Cerebellar cortex (tissue), 1 donor: Measurements from ENCODE around the gene LIN52.

Experiments used
- DNase-seq: peaks from one replicate; pipeline ENCODE4 v3.0.0-alpha.2; 2015; ENCODE audit warnings: low spot score

The LIN52 gene

DNA sequence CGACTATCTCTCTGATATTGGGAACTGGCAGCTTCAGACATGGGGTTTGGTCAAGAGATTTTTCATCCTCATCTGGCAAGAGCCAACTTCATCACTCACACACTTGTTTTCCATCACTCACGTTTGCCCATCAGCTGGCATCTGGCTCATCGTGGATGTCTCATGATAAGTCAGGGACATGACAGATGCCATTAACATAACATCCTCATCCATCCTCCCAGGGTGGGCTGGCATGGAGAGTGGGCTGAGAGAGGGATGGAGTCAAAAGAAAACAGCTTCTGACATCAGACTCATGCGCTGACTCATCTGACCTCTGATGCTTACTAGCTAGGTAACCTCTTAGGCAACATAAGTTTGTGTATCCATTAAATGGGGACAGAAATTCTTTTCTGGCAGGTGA lies 152.7 kb downstream of the LIN52 start:
- DNase-seq = no peak

DNA sequence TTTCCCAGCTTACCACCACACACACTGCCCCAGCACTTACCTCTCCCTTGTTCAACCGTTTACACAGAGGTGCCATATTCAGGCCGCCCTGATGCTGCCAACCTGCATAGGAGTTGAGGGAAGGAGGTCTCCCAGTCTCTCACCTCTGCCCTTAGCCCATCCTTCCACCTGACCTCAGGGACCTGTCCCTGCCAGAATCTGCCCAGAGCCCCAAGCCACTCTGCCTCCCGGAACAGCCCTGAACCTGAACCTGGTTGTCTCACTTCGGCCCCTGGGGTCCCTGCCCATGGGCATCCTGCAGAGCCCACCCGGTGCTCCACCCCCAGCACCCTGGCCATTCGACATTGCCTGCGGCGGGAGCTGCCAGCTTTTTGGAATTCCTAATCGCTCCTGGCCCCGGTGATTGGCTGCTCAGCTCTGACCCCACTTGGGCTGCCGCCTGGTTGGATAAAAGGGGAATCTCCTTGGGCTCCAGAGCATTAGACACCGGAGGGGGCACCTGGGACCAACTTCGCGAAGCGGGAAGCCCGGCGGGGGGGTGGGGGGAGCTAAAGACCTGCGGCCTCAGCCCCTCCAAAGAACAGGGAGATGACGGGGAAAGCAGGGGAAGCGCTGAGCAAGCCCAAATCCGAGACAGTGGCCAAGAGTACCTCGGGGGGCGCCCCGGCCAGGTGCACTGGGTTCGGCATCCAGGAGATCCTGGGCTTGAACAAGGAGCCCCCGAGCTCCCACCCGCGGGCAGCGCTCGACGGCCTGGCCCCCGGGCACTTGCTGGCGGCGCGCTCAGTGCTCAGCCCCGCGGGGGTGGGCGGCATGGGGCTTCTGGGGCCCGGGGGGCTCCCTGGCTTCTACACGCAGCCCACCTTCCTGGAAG lies 154.5 kb downstream of the LIN52 start, which contains the start of gene VSX2:
Gene VSX2 (plus strand): TSS at position 476 of the 874 bp plus-strand sequence. CDS start 113 bp downstream, at position 589.
- no peak for DNase-seq

DNA sequence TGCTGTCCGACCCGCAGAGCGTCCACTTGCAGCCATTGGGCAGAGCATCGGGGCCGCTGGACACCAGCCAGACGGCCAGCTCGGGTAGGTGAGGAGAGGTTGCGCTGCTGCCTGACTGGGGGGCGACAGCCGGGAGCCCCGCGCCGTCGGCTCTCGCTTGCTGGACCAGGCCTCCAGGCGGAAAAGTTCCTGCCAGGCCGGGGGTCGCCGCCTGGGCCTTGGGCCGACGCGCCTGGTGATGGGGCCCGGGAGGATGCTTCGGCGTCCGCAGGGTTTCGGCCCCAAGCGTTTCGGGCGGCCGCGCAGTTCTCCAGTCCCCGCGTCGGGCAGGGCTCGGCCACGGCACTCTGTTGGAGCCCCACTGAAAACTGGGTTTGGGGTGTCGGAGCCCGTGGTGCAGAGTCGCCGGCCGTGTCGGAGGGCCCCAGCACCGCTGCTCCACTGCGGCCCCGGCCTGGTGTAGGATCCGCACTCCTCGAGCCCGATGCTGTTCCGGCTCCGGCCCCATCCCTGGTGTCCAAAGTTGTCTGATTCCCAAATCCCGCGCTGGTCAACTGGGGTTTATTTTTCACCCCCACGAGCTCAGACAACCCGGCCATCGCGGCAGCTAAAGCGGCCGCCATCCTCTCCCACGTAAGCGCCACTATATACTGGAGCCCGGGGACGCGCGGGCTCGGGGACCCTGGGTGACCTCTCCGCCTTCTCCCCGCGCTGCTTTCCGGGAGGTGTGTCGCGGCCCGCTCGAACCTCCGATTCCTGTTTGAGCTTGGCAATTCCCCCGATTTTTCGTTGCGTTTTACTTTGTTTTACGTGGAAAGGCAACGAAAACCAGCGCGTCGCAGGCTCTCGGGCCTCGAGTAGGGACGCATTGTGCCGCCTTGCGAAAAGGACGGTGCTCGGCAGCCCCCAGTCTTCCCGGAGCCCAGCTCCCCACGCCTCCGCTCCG lies 155.4 kb downstream of the LIN52 start:
- DNase-seq = no peak

DNA sequence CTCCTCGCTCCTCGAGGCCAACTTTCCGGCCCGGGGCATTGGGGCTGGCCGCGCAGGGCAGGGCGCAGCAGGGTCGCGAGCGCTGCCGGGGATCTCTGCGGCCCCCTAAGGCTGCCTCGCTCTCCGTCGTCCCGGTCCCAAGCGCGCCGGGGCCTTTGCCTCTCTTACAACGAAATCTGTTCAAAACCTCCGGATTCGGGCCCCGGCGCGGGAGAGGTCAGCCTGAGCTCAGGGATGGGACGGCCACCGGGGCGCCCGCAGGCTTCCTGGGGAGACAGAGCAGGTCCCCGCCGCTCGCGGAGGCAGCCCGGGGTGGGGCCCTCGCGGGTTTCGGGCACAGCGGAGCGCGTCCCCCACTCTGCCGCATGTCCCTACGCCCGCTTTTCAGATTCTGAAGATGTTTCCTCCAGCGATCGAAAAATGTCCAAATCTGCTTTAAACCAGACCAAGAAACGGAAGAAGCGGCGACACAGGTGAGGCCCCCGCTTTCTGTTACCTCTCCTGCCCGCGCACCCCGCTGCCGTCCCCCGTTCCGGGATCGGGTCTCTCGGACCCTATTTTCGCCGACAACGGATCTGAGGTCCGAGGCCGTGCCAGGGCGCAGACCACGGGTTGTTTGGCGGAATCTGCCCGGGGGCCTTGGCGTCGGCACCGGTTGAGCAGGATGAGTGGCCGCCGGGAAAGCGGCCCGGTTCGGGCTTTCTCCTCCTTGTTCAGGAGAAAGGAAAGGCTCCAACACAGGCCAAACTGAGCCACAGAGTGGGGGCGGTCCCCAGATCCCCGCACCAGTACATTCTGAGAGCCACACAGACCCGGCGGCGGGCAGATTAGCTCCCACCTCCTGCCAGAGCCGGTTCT lies 156.3 kb downstream of the LIN52 start:
- DNase-seq = no peak

DNA sequence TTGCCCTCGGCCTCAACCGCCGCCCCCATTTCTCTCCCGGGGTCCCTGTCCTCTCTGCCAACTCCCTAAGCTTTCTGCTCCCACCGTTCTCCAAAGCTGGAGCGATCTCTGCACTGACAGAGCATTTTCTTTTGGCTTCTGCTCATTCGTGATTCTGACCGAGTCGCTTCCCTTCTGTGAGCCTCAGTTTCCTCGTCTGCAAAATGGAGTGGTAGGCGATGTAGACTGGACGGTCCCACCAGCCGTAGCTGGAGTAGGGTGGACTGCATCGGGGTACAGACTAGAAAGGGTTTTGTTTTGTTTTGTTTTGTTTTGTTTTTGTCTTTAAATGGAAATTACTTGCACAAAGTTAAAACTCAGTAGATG lies 156.9 kb downstream of the LIN52 start:
- no peak for DNase-seq

DNA sequence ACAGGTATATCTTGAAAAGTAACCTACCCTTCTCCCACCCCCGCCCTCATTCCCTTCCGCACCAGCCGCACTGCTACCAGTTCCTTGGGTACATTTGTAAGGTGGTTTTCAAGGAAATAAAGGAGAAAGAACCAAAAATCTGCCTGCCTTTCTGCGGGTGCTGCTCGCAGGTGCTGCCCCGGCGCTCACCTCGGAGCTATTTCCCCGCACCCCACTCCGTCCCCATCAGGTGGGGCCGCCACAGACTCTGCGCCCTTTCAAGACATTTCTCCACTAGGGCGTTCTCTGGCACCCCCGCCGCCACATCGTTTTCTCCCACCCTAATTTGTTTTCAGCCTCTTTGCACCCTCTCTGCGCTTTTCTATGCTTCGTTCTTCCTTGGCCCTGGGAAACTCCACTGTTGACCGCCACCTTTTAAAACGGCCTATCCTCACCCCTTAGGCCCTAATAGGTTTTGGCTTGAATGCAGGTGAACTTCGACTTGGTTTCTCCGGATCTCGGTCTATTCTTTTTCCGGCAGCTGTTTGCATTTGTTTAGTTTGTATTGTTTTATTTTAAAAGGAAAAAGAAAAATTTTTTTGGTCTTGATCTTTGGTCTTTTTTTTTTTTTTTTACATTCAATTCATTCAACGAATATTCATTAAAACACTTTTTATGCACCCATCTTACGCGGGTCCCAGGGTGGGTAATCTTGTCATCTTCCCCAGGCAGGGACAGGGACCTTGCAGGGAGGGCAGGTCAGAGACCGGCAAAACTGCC lies 157.4 kb downstream of the LIN52 start:
- DNase-seq = no peak

DNA sequence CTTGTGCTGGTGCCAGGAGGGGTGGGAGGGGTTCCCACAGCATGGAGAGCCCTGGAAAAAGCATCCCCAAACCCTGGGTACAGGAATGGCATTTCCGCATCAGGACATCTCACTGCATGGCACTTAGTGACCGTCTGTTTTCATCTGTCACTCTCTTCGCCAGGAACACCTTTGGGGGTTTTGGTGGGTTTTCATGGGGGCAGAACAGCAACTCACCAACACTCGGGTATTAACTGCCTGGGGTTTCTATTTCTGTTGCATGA lies 158.0 kb downstream of the LIN52 start:
- DNase-seq = no peak

DNA sequence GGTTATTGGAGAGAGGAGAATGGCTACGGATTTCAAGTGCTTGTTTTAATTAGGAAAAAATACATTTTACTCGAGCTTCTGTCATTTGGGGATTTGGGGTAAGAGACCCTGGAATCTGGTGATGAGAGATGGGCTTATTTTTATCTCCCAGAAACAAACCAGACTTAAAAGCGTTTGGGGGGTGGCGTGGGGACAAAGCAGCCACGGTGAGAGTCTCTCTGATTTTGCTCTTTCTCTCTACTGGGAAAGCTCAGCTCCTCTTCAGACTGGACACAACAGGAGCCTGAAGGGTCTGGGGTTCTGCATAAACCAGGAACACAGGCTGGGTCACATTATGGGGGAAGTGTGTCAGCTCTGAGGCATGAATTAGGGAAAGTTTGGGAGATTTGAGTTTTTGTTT lies 158.3 kb downstream of the LIN52 start:
- no peak for DNase-seq

DNA sequence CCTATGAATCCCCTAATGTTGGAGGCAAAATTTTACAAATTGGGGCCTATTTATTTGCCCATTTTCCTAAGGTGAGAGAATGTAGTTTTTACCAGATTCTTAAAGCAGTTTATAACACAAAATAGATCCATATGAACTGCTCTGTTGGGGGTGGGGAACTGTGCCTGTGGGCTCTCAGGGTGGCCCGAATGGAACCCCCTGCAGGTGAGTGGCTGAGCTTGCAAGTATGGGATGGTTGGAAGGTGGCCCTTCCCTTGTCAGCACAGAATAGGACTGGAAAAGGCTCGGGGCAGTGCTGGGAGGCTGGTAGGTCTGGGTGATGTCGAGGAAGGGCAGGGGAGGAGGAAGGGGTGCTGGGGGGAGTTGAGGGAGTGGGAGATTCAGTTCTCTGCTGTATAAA lies 159.4 kb downstream of the LIN52 start:
- no peak for DNase-seq

DNA sequence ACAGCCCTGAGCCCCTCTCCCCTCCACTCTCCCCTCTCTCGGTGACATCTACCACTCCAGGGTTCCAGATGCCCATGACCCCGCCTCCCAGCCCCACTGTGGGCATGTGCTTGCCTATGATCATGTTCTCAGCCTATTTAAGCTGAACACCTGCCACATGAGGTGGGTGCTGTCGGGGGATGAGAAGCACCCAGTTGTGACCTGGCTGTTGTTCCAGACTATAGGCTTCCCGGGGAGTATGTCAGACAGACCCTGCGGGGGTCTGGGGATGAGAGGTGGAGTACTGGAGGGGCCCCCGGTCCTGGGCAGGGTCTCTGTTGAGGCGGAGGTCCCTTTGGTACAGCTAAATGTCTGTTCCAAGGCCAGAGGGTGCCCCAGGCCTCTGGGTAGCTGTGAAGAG lies 160.5 kb downstream of the LIN52 start:
- DNase-seq = no peak

DNA sequence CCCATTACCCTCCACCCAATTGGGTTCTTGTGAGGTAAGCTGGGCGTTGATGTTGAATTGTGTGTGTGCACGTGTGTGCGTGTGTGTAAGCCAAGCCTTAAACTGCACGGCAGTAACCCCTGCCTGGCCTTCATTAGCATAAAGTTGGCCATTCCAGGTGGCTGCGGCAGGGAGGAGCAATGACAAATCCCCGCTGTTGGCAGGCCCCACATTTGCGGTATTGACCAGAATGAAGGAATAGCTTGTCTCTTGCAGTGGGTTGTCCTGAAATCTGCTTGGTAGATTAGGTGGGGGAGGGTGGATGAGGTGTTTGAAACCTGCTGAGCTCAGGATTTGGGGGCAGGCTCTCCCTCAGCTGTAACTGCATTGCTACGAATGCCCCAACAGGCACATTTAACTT lies 161.8 kb downstream of the LIN52 start:
- no peak for DNase-seq

DNA sequence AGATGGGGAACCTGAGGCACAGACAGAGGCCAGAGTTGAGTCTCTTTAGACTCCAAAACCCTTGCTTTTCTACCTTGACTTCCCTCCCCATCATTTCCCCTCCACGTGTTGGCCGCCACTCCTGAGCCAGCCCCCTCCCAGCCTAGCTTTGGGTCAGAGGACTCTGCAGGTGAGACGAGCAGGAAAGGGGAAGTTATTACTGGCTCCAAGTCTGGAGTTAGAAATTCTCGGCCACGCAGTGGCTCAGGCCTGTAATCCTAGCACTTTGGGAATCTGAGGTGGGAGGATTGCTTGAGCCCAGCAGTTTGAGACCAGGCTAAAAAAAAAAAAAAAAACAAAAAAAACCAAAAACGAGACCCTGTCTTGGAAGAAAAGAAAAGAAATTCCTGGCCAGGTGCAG lies 163.3 kb downstream of the LIN52 start:
- no peak for DNase-seq

DNA sequence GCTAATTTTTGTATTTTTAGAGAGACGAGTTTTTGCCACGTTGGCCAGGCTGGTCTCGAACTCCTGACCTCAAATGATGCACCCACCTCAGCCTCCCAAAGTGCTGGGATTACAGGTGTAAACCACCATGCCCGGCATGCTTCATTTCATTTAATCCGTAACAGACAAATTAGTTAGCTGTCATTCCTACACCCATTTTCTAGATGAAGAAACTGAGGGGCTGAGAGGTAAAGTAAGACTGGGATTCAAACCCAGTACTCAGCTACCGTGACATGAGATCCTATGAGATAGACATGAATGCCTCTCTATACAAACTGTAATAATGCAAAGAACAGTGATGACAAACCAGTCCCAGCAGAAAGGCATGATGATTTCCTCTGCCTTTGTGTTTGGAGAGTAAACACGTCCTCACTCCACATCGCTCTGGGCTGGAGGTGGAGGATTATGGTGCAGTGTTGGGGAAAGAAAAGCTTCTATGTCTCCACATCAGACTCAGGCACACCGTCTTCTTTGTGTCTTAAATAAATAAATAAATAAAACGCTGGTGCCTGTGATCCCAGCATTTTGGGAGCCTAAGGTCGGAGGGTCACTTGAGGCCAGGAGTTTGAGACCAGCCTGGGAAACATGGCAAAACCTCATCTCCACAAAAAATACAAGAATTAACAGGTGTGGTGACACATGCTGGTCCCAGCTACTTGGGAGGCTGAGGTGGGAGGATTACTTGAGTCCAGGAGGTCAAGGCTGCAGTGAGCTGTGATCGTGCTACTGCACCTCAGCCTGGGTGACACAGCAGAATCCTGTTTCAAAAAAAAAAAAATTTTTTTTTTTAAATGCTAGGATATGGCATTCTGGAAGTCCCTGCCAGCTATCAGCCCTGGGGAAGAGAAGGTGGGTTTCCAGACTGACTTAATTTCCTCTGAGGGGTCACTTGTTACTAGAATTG lies 164.9 kb downstream of the LIN52 start:
- DNase-seq = no peak
